ENCODE results near the gene LINC00237.

Gene LINC00237

DNA sequence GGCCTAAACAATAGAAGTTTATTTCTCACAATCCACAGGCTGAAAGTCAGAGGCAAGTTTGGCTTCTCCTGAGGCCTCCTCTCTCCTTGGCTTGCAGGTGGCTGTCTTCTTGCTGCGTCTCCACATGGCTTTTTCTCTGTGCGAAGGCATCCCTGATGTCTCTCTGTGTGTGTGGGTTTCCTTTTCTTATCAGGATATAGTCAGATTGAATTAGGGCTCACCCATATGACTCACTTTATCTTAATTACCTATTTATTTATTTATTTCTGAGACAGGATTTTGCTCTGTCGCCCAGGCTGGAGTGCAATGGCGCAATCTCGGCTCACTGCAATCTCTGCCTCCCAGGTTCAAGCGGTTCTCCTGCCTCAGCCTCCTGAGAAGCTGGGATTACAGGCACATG is 30.7 kb downstream of the LINC00237 start:
- Histone ChIP-seq H3K27me3 (ENCODE audit: low read length) (no peaks in the 10 kb centered on the region), H3K79me2 (ENCODE audit: insufficient read depth, low read length) (no peaks in the 10 kb centered on the region), H4K20me1 (ENCODE audit: low read depth, low read length) (no peaks in the 10 kb centered on the region), H3K4me2 (ENCODE audit: low read depth, low read length, poor library complexity, severe bottlenecking) (no peak overlapping the region), H3K9ac (ENCODE audit: low read length) (no peak overlapping the region), H3F3A (ENCODE audit: insufficient read depth) (no peaks in the 10 kb centered on the region), H3K27ac (ENCODE audit: low read depth, low read length) (no peak overlapping the region), H2AFZ (ENCODE audit: low read depth, low read length, severe bottlenecking) (no peak overlapping the region), H3K9me3 (ENCODE audit: insufficient read depth, low read length) (no peaks in the 10 kb centered on the region), H3K36me3 (ENCODE audit: low read length) (no peaks in the 10 kb centered on the region), H3K4me3 (ENCODE audit: insufficient read depth, low read length, poor library complexity, severe bottlenecking) (no peak overlapping the region), H3K9me2 (replicated peaks; ENCODE audit: insufficient read depth, low read length) (no peaks in the 10 kb centered on the region)
- TF ChIP-seq, protein P1, sequence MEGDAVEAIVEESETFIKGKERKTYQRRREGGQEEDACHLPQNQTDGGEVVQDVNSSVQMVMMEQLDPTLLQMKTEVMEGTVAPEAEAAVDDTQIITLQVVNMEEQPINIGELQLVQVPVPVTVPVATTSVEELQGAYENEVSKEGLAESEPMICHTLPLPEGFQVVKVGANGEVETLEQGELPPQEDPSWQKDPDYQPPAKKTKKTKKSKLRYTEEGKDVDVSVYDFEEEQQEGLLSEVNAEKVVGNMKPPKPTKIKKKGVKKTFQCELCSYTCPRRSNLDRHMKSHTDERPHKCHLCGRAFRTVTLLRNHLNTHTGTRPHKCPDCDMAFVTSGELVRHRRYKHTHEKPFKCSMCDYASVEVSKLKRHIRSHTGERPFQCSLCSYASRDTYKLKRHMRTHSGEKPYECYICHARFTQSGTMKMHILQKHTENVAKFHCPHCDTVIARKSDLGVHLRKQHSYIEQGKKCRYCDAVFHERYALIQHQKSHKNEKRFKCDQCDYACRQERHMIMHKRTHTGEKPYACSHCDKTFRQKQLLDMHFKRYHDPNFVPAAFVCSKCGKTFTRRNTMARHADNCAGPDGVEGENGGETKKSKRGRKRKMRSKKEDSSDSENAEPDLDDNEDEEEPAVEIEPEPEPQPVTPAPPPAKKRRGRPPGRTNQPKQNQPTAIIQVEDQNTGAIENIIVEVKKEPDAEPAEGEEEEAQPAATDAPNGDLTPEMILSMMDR (IDR thresholded peaks at IDR 0.05; ENCODE audit: insufficient read depth, low read length, poor library complexity, severe bottlenecking) = no peak
- TF ChIP-seq EZH2phosphoT487 (conservative IDR thresholded peaks at IDR 0.05; ENCODE audit: low read length) = no peak

GRCh38 chr20:21074605-21075336 is 31.4 kb downstream of the LINC00237 start:
- Histone ChIP-seq H3K4me3 (ENCODE audit: insufficient read depth, low read length, poor library complexity, severe bottlenecking) (no peak overlapping the region), H2AFZ (ENCODE audit: low read depth, low read length, severe bottlenecking) (no peak overlapping the region), H3K9ac (ENCODE audit: low read length) (no peak overlapping the region), H4K20me1 (ENCODE audit: low read depth, low read length) (no peaks in the 10 kb centered on the region), H3K9me3 (ENCODE audit: insufficient read depth, low read length) (no peaks in the 10 kb centered on the region), H3F3A (ENCODE audit: insufficient read depth) (no peaks in the 10 kb centered on the region), H3K4me2 (ENCODE audit: low read depth, low read length, poor library complexity, severe bottlenecking) (no peak overlapping the region), H3K79me2 (ENCODE audit: insufficient read depth, low read length) (no peaks in the 10 kb centered on the region), H3K27ac (ENCODE audit: low read depth, low read length) (no peak overlapping the region), H3K9me2 (replicated peaks; ENCODE audit: insufficient read depth, low read length) (no peaks in the 10 kb centered on the region), H3K27me3 (ENCODE audit: low read length) (no peaks in the 10 kb centered on the region), H3K36me3 (ENCODE audit: low read length) (no peaks in the 10 kb centered on the region)
- TF ChIP-seq, protein P1 (IDR thresholded peaks at IDR 0.05; ENCODE audit: insufficient read depth, low read length, poor library complexity, severe bottlenecking) = no peak
- TF ChIP-seq EZH2phosphoT487 (conservative IDR thresholded peaks at IDR 0.05; ENCODE audit: low read length) = no peak

GRCh38 chr20:21067255-21067654 is 38.9 kb downstream of the LINC00237 start:
- Histone ChIP-seq H3K9ac (ENCODE audit: low read length) (no peak overlapping the region), H3K27me3 (ENCODE audit: low read length) (no peaks in the 10 kb centered on the region), H3K79me2 (ENCODE audit: insufficient read depth, low read length) (no peaks in the 10 kb centered on the region), H3K27ac (ENCODE audit: low read depth, low read length) (no peak overlapping the region), H3K4me3 (ENCODE audit: insufficient read depth, low read length, poor library complexity, severe bottlenecking) (no peak overlapping the region), H3K9me3 (ENCODE audit: insufficient read depth, low read length) (no peaks in the 10 kb centered on the region), H3K36me3 (ENCODE audit: low read length) (no peaks in the 10 kb centered on the region), H3F3A (ENCODE audit: insufficient read depth) (no peaks in the 10 kb centered on the region), H4K20me1 (ENCODE audit: low read depth, low read length) (no peaks in the 10 kb centered on the region), H2AFZ (ENCODE audit: low read depth, low read length, severe bottlenecking) (no peak overlapping the region), H3K9me2 (replicated peaks; ENCODE audit: insufficient read depth, low read length) (no peaks in the 10 kb centered on the region), H3K4me2 (ENCODE audit: low read depth, low read length, poor library complexity, severe bottlenecking) (no peak overlapping the region)
- TF ChIP-seq EZH2phosphoT487 (conservative IDR thresholded peaks at IDR 0.05; ENCODE audit: low read length) = no peak
- TF ChIP-seq, protein P1 (IDR thresholded peaks at IDR 0.05; ENCODE audit: insufficient read depth, low read length, poor library complexity, severe bottlenecking) = no peak
